ENCODE results near the gene SH3RF1. TPM values are rescaled to one million over a fixed set of nuclear protein-coding genes. Genes with fewer than 3 reads are reported as not detected.

SH3RF1 gene
- total and polyA plus RNA-seq, 2 experiments from 2014 or later: 7.8 to 12.4 TPM

DNA sequence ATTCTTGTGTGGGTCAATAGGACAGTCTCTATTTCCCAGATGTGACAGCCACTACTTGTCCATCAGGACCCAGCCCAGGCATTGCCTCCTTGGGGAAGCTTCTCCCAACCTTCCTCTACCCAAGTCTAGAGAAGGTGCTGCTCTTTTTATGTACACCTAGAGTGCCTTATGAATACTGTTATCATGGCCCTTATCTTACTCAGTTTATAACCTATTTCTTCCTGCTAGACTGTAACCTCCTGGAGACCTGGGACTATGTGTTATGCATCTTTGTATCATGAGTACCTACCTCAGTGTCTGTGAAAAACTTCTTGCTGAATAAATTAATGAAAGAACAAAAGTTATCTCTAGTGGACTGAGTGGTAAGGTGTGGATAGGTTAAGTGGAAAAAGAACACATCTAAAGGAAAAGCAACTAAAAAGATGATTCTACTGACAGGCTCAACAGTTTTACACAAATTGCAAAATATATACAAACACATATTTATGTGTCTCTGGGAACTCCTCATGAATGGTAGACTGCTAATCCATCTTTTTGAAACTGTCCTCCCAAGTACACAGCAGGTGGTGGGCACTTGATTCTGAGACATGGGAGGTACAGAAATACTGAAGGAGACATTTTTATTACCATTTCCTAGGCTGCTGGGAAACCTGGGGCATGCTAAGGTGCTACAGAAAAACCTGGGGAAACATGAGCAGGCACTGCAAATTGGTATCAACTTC lies 106.6 kb downstream of the SH3RF1 start:
- H3K36me3 Mint-ChIP-seq (ENCODE audit: low read depth): no peaks in the 10 kb centered on the region
- Histone ChIP-seq H3K36me3 (ENCODE audit: insufficient read depth) (no peaks in the 10 kb centered on the region), H3K4me1 (ENCODE audit: insufficient read depth) (peaks cover 23% of the 10 kb centered on the region), H4K20me1 (replicated peaks; ENCODE audit: insufficient read depth) (0 out of 2 replicates have a peak, but pooled peaks cover 4% of the 10 kb centered on the region), H3K79me2 (replicated peaks; ENCODE audit: insufficient read depth) (peaks cover 6% of the 10 kb centered on the region), H3K27me3 (ENCODE audit: insufficient read depth) (no peaks in the 10 kb centered on the region), H3F3A (replicated peaks; ENCODE audit: low read depth) (no peaks in the 10 kb centered on the region), H3K9me2 (ENCODE audit: insufficient read depth) (no peaks in the 10 kb centered on the region; the same call in 1 of the 2 replicates), H3K4me2 (no peak overlapping the region), H3K27ac (ENCODE audit: low read depth) (no peak overlapping the region), H2AFZ (no peak overlapping the region), H3K4me3 (no peak overlapping the region)
- no peak overlapping the region for H3K27ac Mint-ChIP-seq
- no peak for DNase-seq (ENCODE audit: low spot score)
- no peak overlapping the region for H3K4me3 Mint-ChIP-seq
- H3K4me1 Mint-ChIP-seq: peaks cover 15% of the 10 kb centered on the region; the same call in 2 of the 3 replicates
- H3K9me3 Mint-ChIP-seq: no peaks in the 10 kb centered on the region
- TF ChIP-seq, protein P1, sequence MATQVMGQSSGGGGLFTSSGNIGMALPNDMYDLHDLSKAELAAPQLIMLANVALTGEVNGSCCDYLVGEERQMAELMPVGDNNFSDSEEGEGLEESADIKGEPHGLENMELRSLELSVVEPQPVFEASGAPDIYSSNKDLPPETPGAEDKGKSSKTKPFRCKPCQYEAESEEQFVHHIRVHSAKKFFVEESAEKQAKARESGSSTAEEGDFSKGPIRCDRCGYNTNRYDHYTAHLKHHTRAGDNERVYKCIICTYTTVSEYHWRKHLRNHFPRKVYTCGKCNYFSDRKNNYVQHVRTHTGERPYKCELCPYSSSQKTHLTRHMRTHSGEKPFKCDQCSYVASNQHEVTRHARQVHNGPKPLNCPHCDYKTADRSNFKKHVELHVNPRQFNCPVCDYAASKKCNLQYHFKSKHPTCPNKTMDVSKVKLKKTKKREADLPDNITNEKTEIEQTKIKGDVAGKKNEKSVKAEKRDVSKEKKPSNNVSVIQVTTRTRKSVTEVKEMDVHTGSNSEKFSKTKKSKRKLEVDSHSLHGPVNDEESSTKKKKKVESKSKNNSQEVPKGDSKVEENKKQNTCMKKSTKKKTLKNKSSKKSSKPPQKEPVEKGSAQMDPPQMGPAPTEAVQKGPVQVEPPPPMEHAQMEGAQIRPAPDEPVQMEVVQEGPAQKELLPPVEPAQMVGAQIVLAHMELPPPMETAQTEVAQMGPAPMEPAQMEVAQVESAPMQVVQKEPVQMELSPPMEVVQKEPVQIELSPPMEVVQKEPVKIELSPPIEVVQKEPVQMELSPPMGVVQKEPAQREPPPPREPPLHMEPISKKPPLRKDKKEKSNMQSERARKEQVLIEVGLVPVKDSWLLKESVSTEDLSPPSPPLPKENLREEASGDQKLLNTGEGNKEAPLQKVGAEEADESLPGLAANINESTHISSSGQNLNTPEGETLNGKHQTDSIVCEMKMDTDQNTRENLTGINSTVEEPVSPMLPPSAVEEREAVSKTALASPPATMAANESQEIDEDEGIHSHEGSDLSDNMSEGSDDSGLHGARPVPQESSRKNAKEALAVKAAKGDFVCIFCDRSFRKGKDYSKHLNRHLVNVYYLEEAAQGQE (IDR thresholded peaks at IDR 0.05; ENCODE audit: unreplicated experiment): no peak
- no peak for TF ChIP-seq STAT1 (IDR thresholded peaks at IDR 0.05; ENCODE audit: unreplicated experiment)
- no peak for TF ChIP-seq CREB1 (CRISPR knock-in tag; IDR thresholded peaks at IDR 0.05; ENCODE audit: low read depth)
- TF ChIP-seq ZNF331 (CRISPR knock-in tag; IDR thresholded peaks at IDR 0.05; ENCODE audit: low read depth): no peak
- TF ChIP-seq POLR2AphosphoS5 (IDR thresholded peaks at IDR 0.05; ENCODE audit: low read depth): no peak
- TF ChIP-seq, protein P2, sequence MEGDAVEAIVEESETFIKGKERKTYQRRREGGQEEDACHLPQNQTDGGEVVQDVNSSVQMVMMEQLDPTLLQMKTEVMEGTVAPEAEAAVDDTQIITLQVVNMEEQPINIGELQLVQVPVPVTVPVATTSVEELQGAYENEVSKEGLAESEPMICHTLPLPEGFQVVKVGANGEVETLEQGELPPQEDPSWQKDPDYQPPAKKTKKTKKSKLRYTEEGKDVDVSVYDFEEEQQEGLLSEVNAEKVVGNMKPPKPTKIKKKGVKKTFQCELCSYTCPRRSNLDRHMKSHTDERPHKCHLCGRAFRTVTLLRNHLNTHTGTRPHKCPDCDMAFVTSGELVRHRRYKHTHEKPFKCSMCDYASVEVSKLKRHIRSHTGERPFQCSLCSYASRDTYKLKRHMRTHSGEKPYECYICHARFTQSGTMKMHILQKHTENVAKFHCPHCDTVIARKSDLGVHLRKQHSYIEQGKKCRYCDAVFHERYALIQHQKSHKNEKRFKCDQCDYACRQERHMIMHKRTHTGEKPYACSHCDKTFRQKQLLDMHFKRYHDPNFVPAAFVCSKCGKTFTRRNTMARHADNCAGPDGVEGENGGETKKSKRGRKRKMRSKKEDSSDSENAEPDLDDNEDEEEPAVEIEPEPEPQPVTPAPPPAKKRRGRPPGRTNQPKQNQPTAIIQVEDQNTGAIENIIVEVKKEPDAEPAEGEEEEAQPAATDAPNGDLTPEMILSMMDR (conservative IDR thresholded peaks at IDR 0.05; ENCODE audit: low read depth in 2 of 2): no peak
- TF ChIP-seq, protein P3, sequence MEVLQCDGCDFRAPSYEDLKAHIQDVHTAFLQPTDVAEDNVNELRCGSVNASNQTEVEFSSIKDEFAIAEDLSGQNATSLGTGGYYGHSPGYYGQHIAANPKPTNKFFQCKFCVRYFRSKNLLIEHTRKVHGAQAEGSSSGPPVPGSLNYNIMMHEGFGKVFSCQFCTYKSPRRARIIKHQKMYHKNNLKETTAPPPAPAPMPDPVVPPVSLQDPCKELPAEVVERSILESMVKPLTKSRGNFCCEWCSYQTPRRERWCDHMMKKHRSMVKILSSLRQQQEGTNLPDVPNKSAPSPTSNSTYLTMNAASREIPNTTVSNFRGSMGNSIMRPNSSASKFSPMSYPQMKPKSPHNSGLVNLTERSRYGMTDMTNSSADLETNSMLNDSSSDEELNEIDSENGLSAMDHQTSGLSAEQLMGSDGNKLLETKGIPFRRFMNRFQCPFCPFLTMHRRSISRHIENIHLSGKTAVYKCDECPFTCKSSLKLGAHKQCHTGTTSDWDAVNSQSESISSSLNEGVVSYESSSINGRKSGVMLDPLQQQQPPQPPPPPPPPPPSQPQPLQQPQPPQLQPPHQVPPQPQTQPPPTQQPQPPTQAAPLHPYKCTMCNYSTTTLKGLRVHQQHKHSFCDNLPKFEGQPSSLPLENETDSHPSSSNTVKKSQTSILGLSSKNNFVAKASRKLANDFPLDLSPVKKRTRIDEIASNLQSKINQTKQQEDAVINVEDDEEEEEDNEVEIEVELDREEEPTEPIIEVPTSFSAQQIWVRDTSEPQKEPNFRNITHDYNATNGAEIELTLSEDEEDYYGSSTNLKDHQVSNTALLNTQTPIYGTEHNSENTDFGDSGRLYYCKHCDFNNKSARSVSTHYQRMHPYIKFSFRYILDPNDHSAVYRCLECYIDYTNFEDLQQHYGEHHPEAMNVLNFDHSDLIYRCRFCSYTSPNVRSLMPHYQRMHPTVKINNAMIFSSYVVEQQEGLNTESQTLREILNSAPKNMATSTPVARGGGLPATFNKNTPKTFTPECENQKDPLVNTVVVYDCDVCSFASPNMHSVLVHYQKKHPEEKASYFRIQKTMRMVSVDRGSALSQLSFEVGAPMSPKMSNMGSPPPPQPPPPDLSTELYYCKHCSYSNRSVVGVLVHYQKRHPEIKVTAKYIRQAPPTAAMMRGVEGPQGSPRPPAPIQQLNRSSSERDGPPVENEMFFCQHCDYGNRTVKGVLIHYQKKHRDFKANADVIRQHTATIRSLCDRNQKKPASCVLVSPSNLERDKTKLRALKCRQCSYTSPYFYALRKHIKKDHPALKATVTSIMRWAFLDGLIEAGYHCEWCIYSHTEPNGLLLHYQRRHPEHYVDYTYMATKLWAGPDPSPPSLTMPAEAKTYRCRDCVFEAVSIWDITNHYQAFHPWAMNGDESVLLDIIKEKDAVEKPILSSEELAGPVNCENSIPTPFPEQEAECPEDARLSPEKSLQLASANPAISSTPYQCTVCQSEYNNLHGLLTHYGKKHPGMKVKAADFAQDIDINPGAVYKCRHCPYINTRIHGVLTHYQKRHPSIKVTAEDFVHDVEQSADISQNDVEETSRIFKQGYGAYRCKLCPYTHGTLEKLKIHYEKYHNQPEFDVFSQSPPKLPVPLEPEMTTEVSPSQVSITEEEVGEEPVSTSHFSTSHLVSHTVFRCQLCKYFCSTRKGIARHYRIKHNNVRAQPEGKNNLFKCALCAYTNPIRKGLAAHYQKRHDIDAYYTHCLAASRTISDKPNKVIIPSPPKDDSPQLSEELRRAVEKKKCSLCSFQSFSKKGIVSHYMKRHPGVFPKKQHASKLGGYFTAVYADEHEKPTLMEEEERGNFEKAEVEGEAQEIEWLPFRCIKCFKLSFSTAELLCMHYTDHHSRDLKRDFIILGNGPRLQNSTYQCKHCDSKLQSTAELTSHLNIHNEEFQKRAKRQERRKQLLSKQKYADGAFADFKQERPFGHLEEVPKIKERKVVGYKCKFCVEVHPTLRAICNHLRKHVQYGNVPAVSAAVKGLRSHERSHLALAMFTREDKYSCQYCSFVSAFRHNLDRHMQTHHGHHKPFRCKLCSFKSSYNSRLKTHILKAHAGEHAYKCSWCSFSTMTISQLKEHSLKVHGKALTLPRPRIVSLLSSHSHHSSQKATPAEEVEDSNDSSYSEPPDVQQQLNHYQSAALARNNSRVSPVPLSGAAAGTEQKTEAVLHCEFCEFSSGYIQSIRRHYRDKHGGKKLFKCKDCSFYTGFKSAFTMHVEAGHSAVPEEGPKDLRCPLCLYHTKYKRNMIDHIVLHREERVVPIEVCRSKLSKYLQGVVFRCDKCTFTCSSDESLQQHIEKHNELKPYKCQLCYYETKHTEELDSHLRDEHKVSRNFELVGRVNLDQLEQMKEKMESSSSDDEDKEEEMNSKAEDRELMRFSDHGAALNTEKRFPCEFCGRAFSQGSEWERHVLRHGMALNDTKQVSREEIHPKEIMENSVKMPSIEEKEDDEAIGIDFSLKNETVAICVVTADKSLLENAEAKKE (CRISPR knock-in tag; IDR thresholded peaks at IDR 0.05): no peak
- no peak for TF ChIP-seq EZH2phosphoT487 (IDR thresholded peaks at IDR 0.05; ENCODE audit: unreplicated experiment)
- TF ChIP-seq JUNB (IDR thresholded peaks at IDR 0.05; ENCODE audit: unreplicated experiment): no peak
- no peak for TF ChIP-seq NANOG (IDR thresholded peaks at IDR 0.05; ENCODE audit: borderline replicate concordance)
- no peak for TF ChIP-seq EZH2 (IDR thresholded peaks at IDR 0.05; ENCODE audit: low read depth, unreplicated experiment)
- no peak for TF ChIP-seq ZNF114 (CRISPR knock-in tag; IDR thresholded peaks at IDR 0.05)
- TF ChIP-seq, protein P4, sequence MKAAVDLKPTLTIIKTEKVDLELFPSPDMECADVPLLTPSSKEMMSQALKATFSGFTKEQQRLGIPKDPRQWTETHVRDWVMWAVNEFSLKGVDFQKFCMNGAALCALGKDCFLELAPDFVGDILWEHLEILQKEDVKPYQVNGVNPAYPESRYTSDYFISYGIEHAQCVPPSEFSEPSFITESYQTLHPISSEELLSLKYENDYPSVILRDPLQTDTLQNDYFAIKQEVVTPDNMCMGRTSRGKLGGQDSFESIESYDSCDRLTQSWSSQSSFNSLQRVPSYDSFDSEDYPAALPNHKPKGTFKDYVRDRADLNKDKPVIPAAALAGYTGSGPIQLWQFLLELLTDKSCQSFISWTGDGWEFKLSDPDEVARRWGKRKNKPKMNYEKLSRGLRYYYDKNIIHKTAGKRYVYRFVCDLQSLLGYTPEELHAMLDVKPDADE (IDR thresholded peaks at IDR 0.05): no peak
- no peak for ATAC-seq
- no peaks in the 10 kb centered on the region for H3K27me3 Mint-ChIP-seq (ENCODE audit: insufficient read depth, low read depth, poor library complexity)

All from GM23338 (cell line).